HG03469 (cell line): ENCODE data around the gene CCL14.
"Not testable (repeated sequence)": the region's sequence is repeated elsewhere in the genome, so short reads cannot be mapped to it uniquely, and the experiment has no call there.

ENCODE experiments used
- ATAC-seq: cut with Tn5 transposase; IDR thresholded peaks from one replicate; pipeline ENCODE4 v1.9.1; 2021; ENCODE audit warnings: mild to moderate bottlenecking, moderate library complexity, moderate number of reproducible peaks; ENCODE audit not compliant: unreplicated experiment

Gene CCL14

DNA sequence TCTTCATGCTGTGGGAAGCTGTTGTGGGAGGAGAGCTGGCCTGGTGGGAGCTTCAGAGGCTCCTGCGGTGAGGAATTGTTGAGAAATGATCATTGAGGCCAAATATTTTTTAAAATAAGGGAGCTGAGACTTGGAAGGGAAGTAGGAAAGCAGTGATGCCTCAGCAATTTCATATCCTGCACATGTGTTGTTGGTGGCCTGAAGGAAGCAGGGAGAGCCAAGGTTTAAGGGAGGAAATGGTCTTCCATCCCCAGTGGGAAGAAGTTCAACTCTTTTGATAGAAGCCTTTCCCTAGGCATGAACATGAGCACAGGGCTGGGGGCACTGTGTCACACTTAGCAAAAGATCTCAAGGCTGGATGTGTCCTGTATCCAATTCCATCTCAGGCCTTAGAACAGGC, at the start of gene CCL14:
Gene CCL14 (minus strand): TSS at position 87 of the 400 bp plus-strand sequence. CDS start 80 bp downstream, at position 7.
- no peak for ATAC-seq

- ATAC-seq: no peak
Measured at GRCh38 chr17:36036235-36036634, 49.7 kb upstream of the CCL14 start.

DNA sequence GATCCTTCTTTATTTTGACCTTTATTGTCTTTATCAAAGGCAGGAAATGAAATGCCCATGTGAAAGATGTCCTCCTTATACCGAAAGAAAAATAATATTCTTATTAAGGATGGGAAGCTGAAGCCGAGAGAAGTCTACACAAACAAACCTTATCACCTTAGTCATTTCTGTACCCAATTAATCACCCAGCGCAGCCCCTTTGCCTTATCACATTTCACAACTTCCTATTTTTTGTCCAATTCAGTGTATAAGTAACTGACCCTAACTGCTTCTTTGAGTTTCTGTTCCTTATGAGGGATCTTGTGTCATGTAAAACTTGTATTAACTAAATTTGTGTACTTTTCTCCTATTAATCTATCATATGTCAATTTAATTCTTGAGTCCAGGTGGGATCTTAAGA, 47.6 kb upstream of the CCL14 start:
- no peak for ATAC-seq

DNA sequence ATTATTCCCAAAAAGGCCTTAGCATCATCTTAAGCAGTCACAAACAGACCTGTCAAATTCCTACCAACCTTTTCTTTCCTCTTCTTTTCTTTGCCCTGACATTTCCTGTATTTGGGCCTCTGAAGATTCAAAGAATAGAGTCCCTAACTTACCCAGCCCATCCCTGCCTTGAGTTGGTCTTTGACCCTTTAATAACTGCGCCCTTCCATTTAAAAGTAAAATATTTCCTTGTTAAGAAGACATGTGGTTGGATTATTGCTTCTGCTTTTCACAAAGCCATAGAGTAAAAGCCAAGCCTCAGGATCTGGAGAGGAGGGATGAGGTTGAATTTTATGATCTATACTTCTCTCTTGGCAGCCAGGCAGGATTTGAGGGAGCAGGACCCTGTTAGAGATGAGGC, 44.4 kb upstream of the CCL14 start:
- no peak for ATAC-seq

DNA sequence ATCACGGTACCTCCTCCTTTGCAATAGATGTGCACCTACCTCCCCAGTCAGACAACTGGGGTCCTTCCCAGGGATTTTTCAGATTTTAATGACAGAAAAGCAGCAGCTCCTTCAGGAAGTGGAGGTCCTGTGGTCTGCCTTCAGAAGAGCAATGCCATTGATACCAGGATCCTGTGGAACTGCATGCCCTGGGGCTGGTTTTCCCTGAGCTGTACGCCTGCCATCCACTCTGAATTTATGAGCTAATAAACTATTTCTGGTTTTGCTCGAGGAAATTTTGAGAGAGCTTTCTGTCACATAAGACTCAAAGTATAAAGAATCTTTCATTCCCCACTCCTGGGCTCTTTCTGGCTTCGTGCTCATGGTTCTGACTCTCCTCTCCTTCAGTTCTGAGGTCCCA, 41.2 kb upstream of the CCL14 start:
- ATAC-seq: no peak

DNA sequence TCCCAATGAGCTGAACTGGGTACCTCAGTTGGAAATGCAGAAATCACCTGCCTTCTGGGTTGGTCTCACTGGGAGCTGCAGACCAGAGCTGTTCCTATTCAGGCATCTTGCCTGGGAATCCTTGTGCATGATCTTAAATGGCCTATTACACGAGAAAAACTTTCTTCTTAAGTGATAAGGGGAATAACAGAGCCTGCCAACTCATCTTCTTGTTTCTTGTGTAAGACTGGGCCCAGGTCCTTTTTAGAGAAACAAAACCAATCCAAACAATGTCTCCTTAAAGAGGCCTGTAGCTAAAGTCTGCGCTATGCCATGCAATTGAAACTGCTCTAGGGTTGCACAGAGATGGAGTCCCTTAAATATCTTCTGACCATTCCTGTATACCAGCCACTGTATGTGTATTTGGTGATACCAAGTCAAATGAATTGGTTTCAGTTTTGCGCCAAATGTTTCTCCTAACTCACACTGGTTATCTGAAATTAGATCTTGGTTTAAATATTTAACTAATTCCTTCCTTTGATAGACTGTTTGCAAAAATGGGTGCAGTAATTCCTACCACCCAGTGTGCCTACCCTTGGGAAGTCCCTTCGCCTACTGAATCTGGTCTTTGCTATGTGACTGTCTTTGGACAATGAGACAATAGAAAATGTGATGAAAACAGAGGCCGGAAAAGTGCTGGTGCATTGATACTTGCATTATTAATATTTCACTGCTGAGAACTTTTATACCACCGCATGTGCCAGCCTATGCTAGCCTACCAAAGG, 37.8 kb upstream of the CCL14 start:
- no peak for ATAC-seq

GRCh38 chr17:36019423-36019822, 32.9 kb upstream of the CCL14 start:
- no peak for ATAC-seq

GRCh38 chr17:36017799-36018198, 31.3 kb upstream of the CCL14 start, which contains the start of gene CCL23:
Gene CCL23, minus strand, starts transcription at chr17:36017972. Its CDS starts 75 bp downstream, at chr17:36017897.
- ATAC-seq: no peak

DNA sequence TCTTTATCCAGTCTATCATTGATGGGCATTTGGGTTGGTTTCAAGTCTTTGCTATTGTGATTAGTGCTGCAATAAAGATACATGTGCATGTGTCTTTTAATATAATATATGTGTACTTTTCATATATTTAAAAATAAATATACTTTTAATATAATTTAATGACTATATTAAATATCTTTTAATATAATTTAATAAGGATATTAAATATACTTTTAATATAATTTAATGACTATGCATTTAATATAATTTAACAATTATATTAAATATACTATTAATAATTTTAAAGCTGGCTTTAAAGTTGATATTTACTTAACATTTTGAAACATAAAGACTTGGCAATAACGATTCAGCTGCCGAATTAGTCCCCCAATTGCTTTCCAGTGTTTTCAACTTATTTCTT, 30.0 kb upstream of the CCL14 start:
- ATAC-seq: no peak

DNA sequence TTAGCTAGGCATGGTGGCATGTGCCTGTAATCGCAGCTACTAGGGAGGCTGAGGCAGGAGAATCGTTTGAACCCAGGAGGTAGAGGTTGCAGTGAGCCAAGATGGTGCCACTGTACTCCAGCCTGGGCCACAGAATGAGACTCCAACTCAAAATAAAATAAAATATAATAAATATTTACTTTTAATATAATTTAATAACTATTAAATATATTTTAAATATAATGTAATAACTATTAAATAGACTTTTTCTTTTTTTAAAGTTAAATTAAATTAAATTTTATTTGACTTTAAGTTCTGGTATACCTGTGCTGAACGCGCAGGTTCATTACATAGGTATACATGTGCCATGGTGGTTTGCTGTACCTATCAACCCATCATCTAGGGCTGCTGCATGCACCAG, 29.4 kb upstream of the CCL14 start:
- not testable (repeated sequence) for ATAC-seq

GRCh38 chr17:36014946-36015345, 28.4 kb upstream of the CCL14 start:
- ATAC-seq: no peak

DNA sequence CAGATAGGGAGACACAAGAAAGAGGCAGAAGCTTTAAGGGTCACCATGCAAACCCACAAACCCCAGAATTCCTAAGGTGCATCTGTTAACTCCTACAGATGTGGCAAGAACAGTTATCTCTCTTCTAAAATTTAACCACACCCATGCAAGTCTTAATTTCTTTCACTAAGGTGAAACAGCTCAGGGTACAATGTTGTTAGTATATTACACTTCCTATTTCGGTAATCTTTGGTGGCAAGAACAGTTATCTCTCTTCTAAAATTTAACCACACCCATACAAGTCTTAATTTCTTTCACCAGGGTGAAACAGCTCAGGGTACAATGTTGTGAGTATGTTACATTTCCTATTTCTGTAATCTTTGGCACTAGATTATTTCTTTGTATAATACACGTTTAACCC, 24.7 kb upstream of the CCL14 start:
- ATAC-seq: no peak

DNA sequence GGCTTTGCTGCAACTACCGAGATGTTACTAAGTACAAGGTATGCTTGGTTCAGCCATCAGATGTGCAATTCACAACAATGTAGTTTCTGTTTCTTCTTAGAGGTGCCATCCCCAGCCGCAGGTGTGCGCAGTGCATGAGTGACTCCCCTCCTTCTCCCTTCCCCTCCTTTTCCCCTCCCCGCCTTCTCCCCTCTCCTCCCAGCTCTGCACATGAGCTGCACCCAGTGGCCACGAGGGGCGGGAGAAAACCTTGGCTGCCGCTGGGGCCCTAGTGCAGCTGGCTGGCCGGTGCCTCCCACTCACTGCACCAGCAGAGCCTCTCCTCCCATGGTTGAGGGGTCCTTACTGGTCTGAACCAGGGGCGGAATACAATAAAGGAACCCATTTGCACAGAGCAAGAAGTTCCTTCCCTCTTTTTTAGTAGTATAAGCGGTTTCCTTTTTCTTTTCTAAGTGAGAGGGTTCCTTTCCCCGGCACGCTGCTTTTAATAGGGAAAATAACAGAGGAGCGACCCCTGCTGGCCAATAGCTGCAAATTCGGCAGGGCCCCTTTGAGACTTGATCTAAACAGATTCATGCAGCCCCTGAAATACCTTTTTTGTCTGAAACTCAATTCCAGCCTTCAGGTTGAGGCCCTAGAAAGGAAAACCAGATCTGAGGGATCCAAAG, 22.6 kb upstream of the CCL14 start:
- ATAC-seq: no peak

DNA sequence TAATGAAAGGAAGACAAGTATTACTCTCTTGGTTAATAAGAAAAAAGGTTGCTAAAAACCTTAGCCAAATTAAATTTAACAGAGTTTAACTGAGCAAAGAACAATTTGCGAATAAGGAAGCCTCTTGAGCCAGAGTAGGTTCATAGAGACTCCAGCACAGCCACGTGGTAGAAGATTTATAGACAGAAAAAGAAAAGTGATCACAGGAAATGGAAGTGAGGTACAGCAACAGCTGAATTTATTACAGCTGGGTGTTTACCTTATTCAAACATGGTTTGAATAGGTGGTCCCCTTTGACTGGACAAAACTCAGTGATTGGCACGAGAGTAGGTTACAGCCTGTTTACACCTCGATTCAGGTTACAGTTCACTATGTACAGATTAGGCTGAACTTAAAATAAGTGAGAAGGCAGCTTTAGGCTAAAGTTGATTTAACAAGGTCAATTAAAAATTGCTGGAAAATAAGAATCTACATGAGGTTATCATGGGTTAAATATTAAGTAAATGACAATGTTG, 18.1 kb upstream of the CCL14 start:
- ATAC-seq: no peak

- ATAC-seq: no peak
Measured at GRCh38 chr17:36002631-36003030, 16.1 kb upstream of the CCL14 start.

DNA sequence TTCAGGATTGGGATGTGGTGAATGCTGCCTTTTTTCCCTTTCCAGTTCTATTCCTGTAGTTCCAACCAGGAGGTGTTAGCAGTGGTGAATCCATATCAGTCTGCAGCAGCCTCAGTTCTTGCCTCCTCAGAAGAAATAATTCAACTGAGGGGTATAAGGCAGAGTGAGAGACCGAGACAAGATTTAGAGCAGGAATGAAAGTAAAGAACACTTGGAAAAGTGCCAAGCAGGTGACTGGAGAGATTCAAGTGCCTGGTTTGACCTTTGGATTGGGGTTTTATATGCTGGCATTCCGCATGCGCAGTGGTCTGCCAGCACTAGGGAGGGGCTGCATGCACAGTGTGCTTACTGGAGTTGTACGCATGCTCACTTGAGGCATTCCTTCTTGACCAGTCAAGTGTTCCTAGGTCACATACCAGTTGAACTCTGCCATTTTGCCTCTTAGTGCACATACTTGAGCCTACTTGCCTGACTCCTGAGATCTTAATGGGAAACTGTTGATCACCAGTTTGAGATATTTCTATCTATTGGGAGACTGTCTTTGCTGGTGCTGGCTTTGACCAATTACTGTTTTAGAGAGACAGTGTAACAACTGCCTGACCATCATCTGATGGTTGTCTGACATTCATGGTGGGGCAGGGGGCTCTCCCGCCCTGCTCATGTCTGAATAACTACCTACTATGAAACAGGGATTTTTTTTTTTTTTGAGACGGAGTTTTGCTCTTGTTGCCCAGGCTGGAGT, 15.5 kb upstream of the CCL14 start:
- ATAC-seq: no peak

- no peak for ATAC-seq
Measured at GRCh38 chr17:36001110-36001771, 14.7 kb upstream of the CCL14 start, which contains the start of gene CCL15. Gene CCL15, minus strand, starts transcription at chr17:36001553. Its CDS starts 61 bp downstream, at chr17:36001492.

DNA sequence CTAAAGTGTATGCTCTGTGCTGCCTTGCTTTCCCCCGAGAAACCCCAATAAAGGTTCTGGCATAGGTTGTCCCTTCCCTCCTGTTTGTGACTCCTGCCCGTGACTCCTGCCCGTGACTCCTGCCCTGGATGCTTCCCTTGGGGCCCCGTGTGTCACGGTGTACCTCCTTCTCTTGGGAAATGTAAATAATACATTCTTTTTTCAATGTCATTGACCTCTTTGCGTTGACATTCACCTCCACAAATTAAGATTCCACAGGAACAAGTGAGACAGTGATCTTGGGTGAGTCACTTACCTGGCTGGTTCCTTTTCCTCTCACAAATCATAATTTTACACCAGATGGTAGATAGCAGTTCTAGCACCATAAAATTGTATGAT, 14.2 kb upstream of the CCL14 start:
- ATAC-seq: no peak

DNA sequence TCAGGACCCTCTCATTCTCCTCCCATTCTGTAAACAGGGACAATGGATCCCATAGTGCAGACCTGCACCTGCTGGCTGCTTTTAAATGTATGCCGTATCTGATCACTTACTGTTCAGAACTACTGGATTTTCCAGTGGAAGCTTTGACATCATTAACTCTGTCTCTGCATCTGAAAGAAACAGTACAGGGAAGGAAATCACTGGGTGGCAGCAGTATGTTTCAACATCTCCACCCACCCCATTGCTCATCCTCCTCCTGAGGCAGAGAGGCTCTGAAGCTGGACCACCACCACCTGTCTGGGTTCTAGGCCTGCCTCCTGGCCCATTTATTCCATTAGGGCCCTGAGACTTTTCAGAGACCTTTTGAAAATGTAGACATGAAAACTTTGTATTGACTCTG, 12.2 kb upstream of the CCL14 start:
- no peak for ATAC-seq

GRCh38 chr17:35998018-35998545, 11.6 kb upstream of the CCL14 start:
- ATAC-seq: no peak

- not testable (repeated sequence) for ATAC-seq
Measured at GRCh38 chr17:35995346-35995745, 8.8 kb upstream of the CCL14 start.
